SW 1271 (cell line): Measurements from ENCODE around the gene SERPINA4.
A peak's percentile ranks its signal among the peaks of the same experiment; 100 is the strongest.

Experiments
- DNase-seq, 2 experiments: peaks; one replicate each; lab custom pipeline; 2025; lab: John Stamatoyannopoulos, UW

The SERPINA4 gene

DNA sequence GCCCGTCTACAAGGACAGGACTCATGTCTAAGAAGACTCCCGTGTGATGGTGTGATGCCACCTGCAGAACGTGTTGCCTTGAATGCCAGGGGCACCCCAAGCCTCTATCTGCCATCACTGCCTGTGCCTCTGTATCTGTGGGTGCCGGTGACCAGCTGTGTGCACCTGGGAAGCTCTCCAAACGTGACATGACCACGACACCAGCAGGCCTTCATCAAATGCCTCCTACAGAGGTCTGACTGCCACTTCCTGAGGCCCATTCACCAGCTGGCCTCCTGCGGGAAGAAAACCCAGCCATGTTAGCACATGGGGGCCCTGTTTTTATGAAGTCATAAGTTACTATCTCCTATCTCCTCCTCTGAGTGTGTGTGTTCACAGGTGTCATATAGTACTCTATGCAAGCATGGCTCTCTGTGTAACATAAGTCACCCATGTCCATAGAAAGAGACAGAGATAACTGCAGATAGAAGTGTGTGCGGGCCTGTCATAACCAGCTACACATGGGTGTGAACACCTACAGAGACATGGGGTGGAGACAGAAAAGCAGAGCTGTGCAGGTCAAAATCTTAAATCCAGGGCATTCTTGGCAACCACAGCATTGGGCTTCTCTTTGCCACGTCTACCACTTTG, 18.3 kb upstream of the SERPINA4 start:
- no peak for DNase-seq

DNA sequence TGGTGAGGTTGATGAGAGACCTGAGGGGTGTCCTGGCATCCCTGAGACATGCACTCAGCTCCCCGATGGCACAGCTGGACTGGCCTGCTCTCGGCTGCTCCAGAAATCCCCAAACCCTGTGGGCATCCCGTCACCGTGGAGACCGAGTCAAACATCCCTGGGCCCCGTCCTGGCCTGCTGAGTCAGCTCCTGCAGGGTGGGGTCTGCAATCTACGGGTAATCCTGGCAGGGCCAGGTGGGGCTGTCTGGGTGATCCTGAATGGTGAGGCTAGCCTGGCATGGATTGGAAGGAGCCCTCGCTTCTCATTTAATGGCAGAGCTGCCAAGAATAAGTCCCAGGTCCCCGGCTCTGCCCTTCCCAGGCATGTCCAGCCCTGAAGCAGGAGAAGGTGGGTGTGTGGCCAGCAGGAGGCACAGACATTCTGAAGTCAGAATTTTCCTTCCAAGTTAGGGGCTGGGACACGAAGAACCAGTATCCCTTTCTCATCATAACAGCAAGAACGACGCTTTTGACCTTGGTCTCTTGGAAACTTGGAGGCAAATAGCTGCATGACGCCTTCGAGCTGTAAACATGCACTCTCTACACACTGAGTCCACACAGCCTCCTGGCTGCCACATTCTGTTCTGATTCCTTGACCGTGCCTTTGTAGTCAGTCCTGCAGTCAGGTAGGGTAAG, 17.7 kb upstream of the SERPINA4 start:
- no peak for DNase-seq

DNA sequence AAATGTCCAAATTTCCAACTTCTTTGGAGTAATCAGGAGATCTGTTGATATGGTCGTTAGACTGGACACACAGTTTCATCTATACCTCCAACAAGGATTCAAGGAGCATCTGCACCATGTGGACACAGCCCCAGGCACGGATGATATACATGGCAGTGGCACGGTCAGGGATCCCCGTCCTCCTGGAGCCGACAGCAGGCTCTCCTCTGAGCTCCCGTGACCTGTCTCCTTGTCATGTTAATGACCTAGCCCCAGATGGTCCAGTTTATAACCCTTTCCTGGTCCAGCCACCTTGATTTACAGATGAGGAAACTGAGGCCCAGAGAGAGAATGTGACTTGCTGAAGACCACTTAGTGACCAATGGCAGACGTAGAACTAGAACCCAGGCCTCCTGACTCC, 16.5 kb upstream of the SERPINA4 start:
- DNase-seq: no peak

DNA sequence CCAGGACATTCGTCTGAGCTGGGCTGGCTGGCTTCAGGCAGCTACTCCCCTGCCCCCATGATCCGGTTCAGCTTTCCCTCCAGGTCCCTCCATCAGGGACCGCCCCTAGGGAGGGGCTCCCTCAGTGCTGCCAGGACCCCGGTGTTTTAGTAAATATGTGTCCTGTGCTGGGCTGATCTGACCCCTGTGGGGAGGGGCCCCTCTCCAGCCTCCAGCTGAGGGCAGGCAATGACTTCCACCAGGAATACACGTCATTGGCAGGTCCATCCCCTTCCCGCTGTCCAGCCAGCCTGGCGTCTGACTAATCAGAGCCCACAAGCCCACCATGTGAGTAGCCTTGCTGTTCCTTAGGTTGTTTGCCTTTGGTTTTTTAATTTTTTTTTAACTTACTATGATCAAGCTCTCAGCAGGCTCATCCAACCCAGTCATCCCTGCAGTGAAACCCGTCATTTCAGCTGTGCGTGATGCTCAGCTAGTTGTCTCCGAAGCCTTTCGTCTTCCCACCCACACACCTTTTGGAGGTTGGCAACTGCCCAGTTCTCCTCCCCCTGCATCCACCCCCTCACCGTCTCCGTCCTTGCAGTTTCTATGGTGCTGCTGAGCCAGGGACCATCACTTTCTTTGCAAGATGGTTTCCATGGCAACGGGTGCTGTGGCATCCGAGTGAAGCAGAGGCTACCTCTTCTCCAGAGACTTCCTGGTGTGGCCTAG, 16.0 kb upstream of the SERPINA4 start:
- no peak for DNase-seq

DNA sequence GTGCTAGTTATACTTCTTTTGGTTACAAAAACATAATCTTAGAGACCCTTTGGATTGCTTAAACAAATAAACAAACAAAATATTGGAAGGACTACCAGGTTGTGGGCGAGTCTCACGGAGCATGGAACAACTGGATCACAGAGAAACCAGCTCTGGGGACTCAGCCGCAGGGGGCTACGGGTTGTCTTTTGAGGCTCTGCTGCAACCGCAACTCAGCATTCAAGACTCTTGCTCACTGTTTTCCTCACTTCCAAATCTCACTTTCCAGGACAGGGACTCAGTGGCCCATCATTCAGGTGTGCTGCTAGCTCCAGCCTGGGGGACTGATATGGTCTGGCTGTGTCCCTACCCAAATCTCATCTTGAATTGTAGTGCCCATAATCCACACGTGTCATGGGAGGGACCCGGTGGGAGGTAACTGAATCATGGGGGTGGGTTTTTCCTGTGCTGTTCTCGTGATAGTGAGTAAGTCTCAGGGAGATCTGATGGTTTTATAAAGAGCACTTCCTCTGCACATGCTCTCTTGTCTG, 14.0 kb upstream of the SERPINA4 start:
- DNase-seq: no peak

DNA sequence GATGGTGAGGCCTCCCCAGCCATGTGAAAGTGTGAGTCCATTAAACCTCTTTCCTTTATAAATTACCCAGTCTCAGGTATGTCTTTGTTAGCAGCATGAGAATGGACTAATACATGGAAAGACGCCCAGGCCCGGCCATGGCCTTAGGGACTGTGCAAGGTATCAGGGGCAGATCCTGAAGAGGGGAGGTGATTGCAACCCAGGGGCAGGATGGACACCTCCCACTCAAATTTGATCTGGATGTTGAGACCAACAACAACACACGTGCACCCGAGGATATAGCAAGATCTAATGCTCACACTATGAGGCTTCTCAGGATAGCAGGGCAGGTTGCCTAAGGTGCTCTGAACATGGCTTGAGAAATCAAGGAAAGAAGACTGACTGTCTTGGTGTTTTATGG, 13.5 kb upstream of the SERPINA4 start:
- no peak for DNase-seq

DNA sequence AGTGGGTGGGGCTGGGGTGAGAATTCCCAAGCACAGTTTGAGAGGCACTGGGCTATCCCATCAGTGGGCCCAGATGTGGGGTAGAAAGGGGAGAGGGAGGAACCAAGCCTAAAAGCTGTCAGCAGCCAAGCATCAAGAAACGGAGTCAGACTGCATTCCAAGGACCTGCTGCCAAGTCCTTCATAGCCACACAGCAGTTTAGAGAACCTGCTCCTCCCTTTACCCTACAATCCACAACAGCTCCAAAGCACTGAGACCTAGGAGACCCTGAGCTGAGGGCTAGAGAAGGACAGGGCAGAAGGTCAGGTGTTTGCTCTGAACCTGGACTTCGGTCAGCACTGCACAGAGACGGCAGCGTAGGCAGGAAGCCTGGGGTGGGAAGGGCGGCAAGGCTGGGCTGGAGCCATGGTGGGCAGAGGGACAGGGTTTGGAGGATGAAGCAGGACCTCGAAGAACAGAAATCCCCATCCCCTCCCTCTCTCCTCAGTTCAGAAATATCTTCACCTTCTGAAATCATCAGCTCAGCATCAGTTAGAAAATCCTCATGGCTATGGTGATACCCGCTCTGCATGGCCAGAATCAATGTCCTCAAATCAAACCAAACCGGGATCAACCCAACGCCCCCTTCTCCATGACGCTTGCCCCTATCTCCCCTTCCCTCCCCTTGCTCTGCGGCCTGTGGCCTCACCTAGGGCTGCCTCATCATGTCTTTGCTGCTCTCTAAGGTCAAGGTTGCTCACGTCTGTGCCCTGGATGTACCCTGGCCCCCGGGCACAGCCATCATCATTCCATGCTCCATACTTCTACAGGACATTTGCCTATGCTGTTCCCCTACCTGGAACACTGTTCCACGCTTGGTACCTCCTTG, 12.9 kb upstream of the SERPINA4 start:
- no peak for DNase-seq

DNA sequence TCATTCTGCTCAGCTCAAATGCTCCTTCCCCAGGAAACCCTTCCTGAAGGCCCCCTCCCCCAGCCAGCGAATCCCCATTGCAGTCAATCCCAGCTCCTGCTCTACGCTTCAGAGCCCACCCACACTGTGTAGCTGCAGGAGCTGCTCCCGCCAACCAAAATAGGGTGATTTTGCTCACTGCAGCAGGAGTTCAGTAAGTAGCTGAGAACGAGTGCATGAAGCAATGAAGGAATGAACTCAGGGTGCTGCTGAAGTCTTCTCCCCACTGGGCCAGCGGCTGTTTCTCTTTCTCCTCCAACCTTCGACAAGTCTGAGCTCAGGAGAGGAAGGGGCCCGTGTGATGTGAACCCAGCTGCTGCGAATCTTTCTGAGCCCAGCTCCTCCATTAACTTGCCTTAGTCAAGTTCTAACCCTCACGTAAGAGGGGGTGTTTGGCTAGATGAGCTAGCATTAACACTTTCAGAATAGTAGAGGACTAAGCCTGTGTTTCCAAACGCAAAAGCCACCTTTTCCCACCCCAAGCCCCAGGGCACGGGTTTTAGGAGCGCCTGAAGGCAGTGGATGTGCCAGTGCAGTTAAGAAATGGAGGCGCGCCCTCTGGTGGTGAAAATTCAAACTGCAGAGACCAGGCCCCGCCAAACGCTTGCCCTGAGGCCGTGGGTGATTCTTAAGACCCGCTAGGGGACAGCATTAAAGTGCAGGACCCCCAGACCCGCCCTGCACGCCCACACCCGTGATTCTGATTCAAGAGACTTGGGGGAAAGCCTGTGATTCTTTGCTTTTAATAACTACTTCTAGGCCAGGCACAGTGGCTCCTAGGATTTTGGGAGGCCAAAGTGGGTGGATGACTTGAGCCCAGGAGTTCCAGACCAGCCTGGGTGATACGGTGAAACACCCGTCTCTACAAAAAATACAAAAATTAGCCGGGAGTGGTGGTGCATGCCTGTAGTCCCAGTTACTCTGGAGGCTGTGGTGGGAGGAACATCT, 11.9 kb upstream of the SERPINA4 start:
- DNase-seq: peak in 1 of 2 experiments; percentile 51

DNA sequence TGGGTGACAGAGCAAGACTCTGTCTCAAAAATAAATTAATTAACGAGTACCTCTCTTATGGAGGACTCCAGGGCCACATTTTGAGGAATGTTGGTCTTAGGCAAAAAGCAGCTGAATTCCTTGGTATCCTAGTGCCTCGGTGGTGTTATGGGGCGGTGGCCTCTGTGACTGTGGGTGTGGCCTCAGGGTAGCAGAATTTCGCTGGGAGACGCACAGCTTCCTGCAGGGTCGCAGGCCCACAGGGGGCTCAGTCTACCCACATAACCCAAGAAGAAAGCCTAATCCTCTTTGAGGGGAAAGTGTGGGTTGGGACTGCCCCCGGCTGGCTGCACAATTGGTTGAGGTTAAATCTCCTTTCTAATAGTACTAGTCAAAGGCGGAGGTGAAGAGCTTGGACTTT, 11.2 kb upstream of the SERPINA4 start:
- DNase-seq: no peak

DNA sequence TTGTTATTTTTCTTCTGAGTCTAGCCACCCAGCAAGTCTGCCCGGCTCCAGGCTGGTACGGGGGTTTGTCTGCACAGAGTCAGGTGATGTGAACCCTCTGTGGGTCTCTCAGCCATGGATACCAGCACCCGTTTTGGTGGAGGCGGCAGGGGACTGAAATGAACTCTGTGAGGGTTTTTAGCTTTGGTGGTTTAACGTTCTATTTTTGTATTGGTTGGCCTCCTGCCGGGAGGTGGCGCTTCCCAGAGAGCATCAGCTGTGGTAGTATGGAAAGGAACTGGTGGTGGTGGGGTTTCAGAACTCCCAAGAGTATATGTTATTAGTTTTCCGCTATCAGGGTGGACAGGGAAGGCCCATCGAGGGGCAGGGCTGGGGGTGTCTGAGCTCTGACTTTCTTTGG, 5.3 kb upstream of the SERPINA4 start:
- no peak for DNase-seq

DNA sequence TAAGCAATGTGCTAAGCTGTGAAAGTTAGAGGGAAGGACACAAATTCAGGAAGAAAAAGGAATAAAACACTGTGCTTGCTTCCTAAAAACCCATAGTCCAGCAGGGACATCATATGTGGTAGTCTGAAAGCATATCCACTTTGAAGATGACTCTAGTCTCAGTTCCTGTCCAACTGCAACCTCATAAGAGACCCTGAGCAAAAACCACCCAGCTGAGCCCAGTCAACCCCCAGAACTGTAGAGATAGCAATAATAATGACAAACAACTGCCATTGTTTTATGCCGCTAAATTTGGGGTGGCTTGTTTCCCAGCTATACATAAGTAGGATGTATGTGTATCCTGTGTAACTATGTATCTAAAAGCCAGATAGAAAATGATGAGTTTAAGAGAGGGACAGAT, 3.9 kb upstream of the SERPINA4 start:
- DNase-seq: no peak

DNA sequence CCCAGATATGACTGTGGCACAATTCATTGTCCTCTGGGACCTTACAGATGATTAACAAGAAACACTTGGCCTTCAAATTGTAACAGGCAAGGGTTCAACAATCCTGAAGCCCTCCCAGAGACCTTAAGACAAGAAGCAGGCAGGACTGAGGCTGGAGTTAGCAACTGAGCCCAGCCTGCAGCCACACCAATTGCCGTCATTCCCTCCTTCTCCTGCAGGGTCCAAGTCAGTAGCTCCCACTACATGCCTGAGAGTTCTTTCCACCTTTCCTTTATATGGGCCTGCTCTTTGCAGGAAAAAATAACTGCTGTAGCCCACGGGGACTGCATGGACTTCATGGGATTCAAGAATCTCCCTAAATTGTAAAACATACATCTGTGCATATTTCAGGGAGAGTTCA, 2.4 kb upstream of the SERPINA4 start:
- DNase-seq: no peak

DNA sequence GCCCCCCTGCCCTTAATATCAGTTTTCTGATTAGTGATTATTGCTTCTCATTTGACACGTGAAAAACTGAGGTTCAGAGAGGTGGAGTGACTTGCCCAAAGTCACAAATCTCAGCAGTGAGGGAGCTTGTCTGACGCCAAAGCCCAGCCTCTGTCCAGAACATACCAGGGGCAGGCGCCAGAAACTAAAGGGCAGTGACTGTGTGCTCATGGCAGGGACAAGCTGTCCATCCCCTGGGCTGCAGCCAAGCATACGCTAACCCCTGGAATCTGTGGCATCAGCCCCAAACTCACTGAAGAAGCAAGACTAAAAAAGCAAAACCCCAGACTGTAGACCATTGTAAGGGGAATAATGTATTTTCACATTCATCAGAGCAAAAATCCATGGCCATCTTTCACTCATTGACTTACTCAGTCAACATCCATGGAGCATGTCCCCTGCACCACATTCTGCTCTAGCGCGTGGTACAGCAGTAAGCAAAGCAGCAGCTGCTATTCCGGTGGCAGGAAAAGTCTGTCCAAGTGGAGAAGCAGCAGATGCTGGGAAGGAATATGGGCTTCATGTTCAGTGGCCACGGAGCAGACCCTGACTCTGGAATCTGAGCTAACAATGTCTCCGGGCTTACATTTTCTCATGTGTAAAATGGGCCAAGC, 1.5 kb upstream of the SERPINA4 start:
- no peak for DNase-seq

DNA sequence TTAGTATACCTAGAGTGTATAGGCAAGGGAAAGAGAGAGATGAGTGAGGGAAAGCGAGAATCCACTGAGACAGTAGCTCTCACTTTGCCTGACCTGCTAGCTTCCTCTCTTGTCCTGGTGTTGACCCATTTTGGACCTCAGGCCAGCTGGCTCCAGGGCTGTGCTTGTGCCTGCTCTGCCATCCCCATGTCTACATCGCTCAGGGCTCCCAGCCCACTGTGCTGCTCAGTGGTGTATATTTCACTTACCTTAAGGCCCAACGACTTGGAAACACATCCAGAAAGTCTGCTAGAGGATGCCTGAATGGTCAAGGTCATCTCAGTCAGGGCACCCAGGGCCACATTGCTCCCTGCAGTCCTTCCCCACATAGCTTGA, 964 bp upstream of the SERPINA4 start:
- DNase-seq: no peak

DNA sequence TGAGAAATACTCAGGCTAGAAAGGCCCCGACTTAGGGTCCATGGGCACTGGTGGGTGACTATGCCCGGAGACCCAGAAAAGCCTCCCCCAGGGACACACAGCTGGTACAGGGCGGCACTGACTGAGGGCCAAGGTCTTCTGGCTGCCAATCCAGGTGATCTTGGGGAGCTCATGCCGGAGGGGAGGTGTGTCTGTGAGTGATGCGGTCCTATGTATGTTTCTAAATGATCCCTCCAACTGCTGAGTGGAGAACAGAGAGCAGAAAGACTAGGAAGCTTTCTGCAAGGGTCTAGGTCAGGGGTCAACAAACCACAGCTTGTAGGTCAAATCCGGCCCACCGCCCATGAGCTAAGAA, 391 bp downstream of the SERPINA4 start:
- no peak for DNase-seq

DNA sequence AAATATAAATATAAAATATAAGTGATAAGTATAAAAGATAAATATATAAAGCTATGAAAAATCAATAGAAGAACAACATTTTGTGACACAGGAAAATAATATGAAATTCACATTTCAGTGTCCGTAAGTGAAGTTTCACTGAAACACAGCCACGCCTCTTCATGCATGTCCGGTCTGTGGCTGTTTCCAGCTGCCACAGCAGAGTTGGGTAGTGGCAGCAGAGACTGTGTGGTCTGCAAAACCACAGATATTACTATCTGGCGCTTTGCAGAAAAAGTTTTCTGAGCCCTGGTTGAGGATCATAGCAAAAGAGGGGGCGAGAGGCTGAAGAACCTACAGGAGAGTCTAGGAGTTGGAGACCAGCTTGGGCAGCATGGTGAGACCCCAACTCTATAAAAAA, 780 bp downstream of the SERPINA4 start:
- no peak for DNase-seq

DNA sequence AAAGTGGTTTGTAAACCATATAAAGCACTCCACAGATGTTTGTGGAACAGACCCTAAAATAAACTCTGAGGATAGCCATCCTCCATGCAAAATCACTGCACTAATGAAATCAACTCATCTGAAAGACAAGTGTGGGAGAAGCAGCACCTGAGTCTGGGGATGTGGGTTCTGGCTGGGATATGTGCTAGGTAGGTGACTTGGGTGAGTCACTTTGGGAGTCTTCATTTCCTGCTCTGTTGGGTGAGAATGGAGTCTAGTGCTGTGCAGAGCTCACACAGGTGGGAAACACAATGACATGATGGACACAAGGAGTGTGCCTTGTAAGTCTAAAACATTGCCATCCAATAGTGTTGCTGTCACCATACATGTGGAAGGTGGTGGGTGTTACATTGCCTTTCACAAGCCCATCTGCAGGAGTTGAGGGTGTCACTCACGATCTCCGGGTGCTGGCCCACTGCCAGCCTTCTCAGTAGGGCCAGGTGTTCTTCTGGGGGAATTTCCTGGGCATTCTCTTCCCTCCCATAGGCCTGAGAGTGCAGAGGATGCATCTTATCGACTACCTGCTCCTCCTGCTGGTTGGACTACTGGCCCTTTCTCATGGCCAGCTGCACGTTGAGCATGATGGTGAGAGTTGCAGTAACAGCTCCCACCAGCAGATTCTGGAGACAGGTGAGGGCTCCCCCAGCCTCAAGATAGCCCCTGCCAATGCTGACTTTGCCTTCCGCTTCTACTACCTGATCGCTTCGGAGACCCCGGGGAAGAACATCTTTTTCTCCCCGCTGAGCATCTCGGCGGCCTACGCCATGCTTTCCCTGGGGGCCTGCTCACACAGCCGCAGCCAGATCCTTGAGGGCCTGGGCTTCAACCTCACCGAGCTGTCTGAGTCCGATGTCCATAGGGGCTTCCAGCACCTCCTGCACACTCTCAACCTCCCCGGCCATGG, 2.0 kb downstream of the SERPINA4 start:
- no peak for DNase-seq

DNA sequence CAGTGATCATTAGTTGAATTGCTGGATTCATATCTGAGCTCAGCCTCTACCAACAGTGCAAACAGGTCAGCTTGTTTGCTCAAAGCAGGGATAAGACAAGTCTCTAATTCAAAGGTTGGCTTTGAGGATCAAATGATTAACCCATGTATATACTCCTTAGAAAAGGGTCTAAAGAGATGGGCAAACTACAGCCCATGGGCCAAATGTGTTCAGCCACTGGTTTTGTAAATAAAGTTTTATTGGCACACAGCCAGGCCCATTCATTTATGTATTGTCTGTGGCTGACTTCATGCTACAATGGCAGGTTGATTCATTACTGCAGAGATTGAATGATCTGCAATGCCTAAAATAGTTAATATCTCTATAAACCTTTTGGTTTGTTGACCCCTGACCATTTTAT, 3.1 kb downstream of the SERPINA4 start:
- DNase-seq: no peak

DNA sequence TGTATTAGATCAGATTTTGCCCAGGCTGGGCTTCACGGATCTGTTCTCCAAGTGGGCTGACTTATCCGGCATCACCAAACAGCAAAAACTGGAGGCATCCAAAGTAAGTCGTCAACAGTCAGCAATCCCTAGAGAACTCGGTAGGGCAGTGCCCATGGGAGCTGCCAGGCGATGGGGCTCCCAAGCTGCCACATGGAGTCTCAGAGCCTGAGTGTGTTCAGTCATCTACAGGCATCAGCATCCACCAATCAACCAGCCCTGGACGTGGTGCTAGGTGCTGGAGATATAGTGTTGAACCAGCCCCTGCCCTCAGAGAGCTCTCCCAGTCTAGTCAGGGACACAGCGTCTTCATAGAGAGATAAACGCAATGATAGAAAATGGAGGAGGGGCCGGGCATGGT, 6.9 kb downstream of the SERPINA4 start:
- no peak for DNase-seq
